SU-DHL-6 (cell line): ENCODE measurements around the gene TRIM39.

Experiments
- H2AFZ ChIP-seq: fragments of 200-600 bp; sonication (generic); 2 replicates; pipeline ENCODE4 v1.6.1; 2014; ENCODE audit warnings: low read depth, mild to moderate bottlenecking, moderate library complexity, mixed read lengths, antibody characterized with exemption, low read length; ENCODE audit not compliant: severe bottlenecking
- H3F3A ChIP-seq: fragments of 200-600 bp; shearing (Covaris generic); 2 replicates; pipeline ENCODE4 v1.6.0; 2016; ENCODE audit warnings: antibody characterized with exemption, mild to moderate bottlenecking; ENCODE audit not compliant: insufficient read depth
- H3K27ac ChIP-seq: fragments of 200-600 bp; sonication (generic); 2 replicates; pipeline ENCODE4 v1.5.1; 2016; ENCODE audit warnings: low read depth, mild to moderate bottlenecking, low read length, moderate library complexity, mixed read lengths
- H3K27me3 ChIP-seq: fragments of 200-600 bp; sonication (generic), shearing (Covaris generic); 2 replicates; pipeline ENCODE4 v1.6.0; 2014; ENCODE audit warnings: mild to moderate bottlenecking, low read length
- H3K36me3 ChIP-seq: fragments of 200-600 bp; sonication (generic); 2 replicates; pipeline ENCODE4 v1.6.1; 2014; ENCODE audit warnings: mild to moderate bottlenecking, low read length, mixed read lengths
- H3K4me2 ChIP-seq: fragments of 300-600, 200-600 bp; shearing (Covaris generic), sonication (generic); 2 replicates; pipeline ENCODE4 v1.6.0; 2014; ENCODE audit warnings: low read length, low read depth, mild to moderate bottlenecking; ENCODE audit not compliant: poor library complexity, severe bottlenecking
- H3K4me3 ChIP-seq: fragments of 200-600 bp; sonication (generic); 2 replicates; pipeline ENCODE4 v1.5.1; 2014; ENCODE audit warnings: antibody characterized with exemption, low read length, mild to moderate bottlenecking, mixed read lengths; ENCODE audit not compliant: insufficient read depth, poor library complexity, severe bottlenecking
- H3K79me2 ChIP-seq: fragments of 200-600 bp; sonication (generic); 2 replicates; pipeline ENCODE4 v1.6.1; 2014; ENCODE audit warnings: mild to moderate bottlenecking, low read length, moderate library complexity; ENCODE audit not compliant: insufficient read depth
- H3K9ac ChIP-seq: fragments of 200-600 bp; sonication (generic); 2 replicates; pipeline ENCODE4 v1.7.0; 2014; ENCODE audit warnings: mild to moderate bottlenecking, low read length
- H3K9me2 ChIP-seq: fragments of 200-600 bp; sonication (generic); replicated peaks from 2 replicates; pipeline ENCODE4 v1.6.1; 2014; ENCODE audit warnings: low read length; ENCODE audit not compliant: insufficient read depth
- H3K9me3 ChIP-seq: fragments of 200-600 bp; sonication (generic); 2 replicates; pipeline ENCODE4 v1.6.1; 2014; ENCODE audit warnings: low read length, mixed read lengths; ENCODE audit not compliant: insufficient read depth
- H4K20me1 ChIP-seq: fragments of 200-600 bp; sonication (generic); 2 replicates; pipeline ENCODE4 v1.6.1; 2014; ENCODE audit warnings: low read depth, mild to moderate bottlenecking, antibody characterized with exemption, low read length, moderate library complexity, mixed read lengths
- EZH2phosphoT487 ChIP-seq: fragments of 200-600 bp; sonication (generic), shearing (Covaris generic); conservative IDR thresholded peaks from 2 replicates; pipeline ENCODE4 v1.6.1; 2018; ENCODE audit warnings: mild to moderate bottlenecking, antibody characterized with exemption, low read length, moderate library complexity, mixed read lengths
- TF ChIP-seq, protein P1 (sequence below): fragments of 200-600 bp; sonication (generic); IDR thresholded peaks from one replicate; pipeline ENCODE4 v1.5.1; 2017; ENCODE audit warnings: antibody characterized with exemption, mild to moderate bottlenecking, low read length, moderate library complexity; ENCODE audit not compliant: insufficient read depth, poor library complexity, severe bottlenecking

TRIM39 gene

DNA sequence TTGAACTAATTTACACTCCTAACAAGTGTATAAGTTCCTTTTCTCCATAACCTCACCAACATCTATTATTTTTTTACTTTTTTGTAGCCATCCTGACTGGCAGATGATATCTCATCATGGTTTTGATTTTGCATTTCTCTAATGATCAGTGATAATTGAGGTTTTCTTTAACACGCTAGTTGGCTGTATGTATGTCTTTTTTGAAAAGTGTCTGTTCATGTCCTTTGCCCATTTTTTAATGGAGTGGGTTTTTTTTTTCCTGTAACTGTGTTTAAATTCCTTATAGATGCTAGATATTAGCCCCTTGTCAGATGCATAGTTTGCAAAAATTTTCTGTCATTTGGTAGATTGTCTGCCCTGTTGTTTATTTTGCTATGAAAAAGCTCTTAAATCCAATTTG lies 39.6 kb upstream of the TRIM39 start:
- Histone ChIP-seq H3K27me3 (no peaks in the 10 kb centered on the region), H3K79me2 (no peaks in the 10 kb centered on the region), H3K27ac (no peak overlapping the region), H3K9me2 (no peaks in the 10 kb centered on the region), H3F3A (no peaks in the 10 kb centered on the region), H3K9ac (no peak overlapping the region), H2AFZ (no peak overlapping the region), H3K36me3 (peaks cover 28% of the 10 kb centered on the region), H4K20me1 (no peaks in the 10 kb centered on the region), H3K4me3 (no peak overlapping the region), H3K9me3 (peaks cover 37% of the 10 kb centered on the region; the same call in 1 of the 2 replicates), H3K4me2 (no peak overlapping the region)
- TF ChIP-seq, protein P1, sequence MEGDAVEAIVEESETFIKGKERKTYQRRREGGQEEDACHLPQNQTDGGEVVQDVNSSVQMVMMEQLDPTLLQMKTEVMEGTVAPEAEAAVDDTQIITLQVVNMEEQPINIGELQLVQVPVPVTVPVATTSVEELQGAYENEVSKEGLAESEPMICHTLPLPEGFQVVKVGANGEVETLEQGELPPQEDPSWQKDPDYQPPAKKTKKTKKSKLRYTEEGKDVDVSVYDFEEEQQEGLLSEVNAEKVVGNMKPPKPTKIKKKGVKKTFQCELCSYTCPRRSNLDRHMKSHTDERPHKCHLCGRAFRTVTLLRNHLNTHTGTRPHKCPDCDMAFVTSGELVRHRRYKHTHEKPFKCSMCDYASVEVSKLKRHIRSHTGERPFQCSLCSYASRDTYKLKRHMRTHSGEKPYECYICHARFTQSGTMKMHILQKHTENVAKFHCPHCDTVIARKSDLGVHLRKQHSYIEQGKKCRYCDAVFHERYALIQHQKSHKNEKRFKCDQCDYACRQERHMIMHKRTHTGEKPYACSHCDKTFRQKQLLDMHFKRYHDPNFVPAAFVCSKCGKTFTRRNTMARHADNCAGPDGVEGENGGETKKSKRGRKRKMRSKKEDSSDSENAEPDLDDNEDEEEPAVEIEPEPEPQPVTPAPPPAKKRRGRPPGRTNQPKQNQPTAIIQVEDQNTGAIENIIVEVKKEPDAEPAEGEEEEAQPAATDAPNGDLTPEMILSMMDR, result no peak
- TF ChIP-seq EZH2phosphoT487, result no peak

DNA sequence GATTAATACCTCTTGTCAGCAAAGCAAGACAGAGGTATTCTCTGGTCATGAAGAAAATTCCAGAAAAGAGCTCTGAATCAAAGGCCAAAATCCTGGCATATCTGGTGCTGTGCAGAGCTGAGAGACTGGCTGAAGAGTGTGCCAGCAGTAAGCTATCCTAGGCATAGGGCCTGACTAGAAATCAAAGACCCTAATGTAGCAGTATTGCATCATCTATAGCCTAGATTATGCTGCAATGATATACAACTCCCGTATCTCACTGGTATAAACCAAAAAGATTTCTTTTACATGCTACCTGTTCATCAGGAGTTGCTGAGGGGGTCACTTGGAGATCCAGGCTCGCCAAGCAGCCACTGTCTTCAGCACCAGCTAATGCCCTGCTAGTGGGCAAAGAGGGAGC lies 30.9 kb upstream of the TRIM39 start:
- no peak overlapping the region for H3K4me2 ChIP-seq
- H4K20me1 ChIP-seq, result no peaks in the 10 kb centered on the region
- no peak overlapping the region for H3K27ac ChIP-seq
- H3K27me3 ChIP-seq, result no peaks in the 10 kb centered on the region
- H3K9me2 ChIP-seq, result no peaks in the 10 kb centered on the region
- H3K79me2 ChIP-seq, result no peaks in the 10 kb centered on the region
- H3K4me3 ChIP-seq, result no peak overlapping the region
- no peaks in the 10 kb centered on the region for H3K9me3 ChIP-seq
- no peak for TF ChIP-seq EZH2phosphoT487
- TF ChIP-seq, protein P1, result no peak
- peaks cover 37% of the 10 kb centered on the region; the same call in 1 of the 2 replicates for H3K36me3 ChIP-seq
- no peak overlapping the region for H2AFZ ChIP-seq
- no peaks in the 10 kb centered on the region for H3F3A ChIP-seq
- no peak overlapping the region for H3K9ac ChIP-seq

DNA sequence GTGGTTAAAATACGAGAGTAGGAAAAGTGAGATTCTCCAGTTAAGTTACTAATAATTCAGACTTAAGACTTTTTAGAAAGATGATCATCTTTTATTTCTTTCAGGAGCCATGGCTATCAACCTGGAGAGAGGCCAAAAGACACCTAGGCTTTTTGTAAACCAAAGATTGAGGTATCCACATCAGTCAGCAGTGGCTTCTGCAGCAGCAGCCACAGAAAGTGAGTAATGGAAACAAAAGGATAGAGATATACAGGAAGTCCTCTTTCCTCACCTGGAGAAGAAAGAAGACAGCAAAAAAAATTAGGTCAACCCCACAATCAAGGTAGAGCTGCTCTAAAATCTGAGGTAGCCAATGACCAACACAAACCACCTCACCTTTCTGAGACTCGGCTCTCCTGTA lies 22.7 kb upstream of the TRIM39 start:
- Histone ChIP-seq H3K27ac (no peak overlapping the region), H3K27me3 (no peaks in the 10 kb centered on the region), H2AFZ (no peak overlapping the region), H3K4me3 (no peak overlapping the region), H3K36me3 (peaks cover 40% of the 10 kb centered on the region), H3K9ac (no peak overlapping the region), H3K79me2 (peaks cover 70% of the 10 kb centered on the region), H3F3A (no peaks in the 10 kb centered on the region), H3K4me2 (no peak overlapping the region), H3K9me3 (no peaks in the 10 kb centered on the region), H3K9me2 (no peaks in the 10 kb centered on the region), H4K20me1 (no peaks in the 10 kb centered on the region)
- TF ChIP-seq, protein P1, result no peak
- TF ChIP-seq EZH2phosphoT487, result no peak
